ENCODE measurements around the gene EXOC3L2. TPM values are rescaled to one million over a fixed set of nuclear protein-coding genes. Genes with fewer than 3 reads are reported as not detected.

EXOC3L2 gene
- total RNA-seq, 1 donor from 2014 or later, result 3.1 TPM

Other genes with a start within 250 kb of the EXOC3L2 start
- 16.8 and 18.4 TPM in 2 replicates for gene RELB, start 243.9 kb downstream of the EXOC3L2 start, total RNA-seq
- gene CLASRP, start 206.4 kb downstream of the EXOC3L2 start, total RNA-seq, result 13.8 and 16.0 TPM in 2 replicates
- gene ZNF296, start 168.9 kb downstream of the EXOC3L2 start, total RNA-seq, result 0.17 and 0.51 TPM in 2 replicates
- gene GEMIN7, start 166.1 kb downstream of the EXOC3L2 start, total RNA-seq, result 25.5 and 33.2 TPM in 2 replicates
- gene PPP1R37, start 152.2 kb downstream of the EXOC3L2 start, total RNA-seq, result 31.1 and 39.7 TPM in 2 replicates
- gene NKPD1, start 84.4 kb downstream of the EXOC3L2 start, total RNA-seq, result 0.34 and 0.37 TPM in 2 replicates
- gene TRAPPC6A, start 67.2 kb downstream of the EXOC3L2 start, total RNA-seq, result 8.8 and 36.8 TPM in 2 replicates
- 8.3 and 10.0 TPM in 2 replicates for gene BLOC1S3, start 66.6 kb downstream of the EXOC3L2 start, total RNA-seq
- gene MARK4, start 5.9 kb upstream of the EXOC3L2 start, total RNA-seq, result 14.0 and 32.1 TPM in 2 replicates
- gene CKM, start 77.5 kb upstream of the EXOC3L2 start, total RNA-seq, result not detected in 2 replicates
- 0.17 and 0.60 TPM in 2 replicates for gene KLC3, start 95.3 kb upstream of the EXOC3L2 start, total RNA-seq
- 16.3 and 24.5 TPM in 2 replicates for gene ERCC2, start 125.2 kb upstream of the EXOC3L2 start, total RNA-seq
- 10.9 and 21.0 TPM in 2 replicates for gene PPP1R13L, start 159.7 kb upstream of the EXOC3L2 start, total RNA-seq
- gene POLR1G, start 161.2 kb upstream of the EXOC3L2 start, total RNA-seq, result 9.5 and 15.2 TPM in 2 replicates
- gene ERCC1, start 178.5 kb upstream of the EXOC3L2 start, total RNA-seq, result 56.5 and 63.1 TPM in 2 replicates
- 0.65 and 23.8 TPM in 2 replicates for gene FOSB, start 222.6 kb upstream of the EXOC3L2 start, total RNA-seq

All from dermis blood vessel endothelial cell (primary cell).